ENCODE measurements around the gene B3GAT3.
"Not testable (repeated sequence)": the region's sequence is repeated elsewhere in the genome, so short reads cannot be mapped to it uniquely, and the experiment has no call there.

B3GAT3 gene

GRCh38 chr11:62645671-62645945 is 23.8 kb upstream of the B3GAT3 start:
- DNase-seq, result no peak

GRCh38 chr11:62644220-62644619 is 22.4 kb upstream of the B3GAT3 start:
- DNase-seq, result no peak

DNA sequence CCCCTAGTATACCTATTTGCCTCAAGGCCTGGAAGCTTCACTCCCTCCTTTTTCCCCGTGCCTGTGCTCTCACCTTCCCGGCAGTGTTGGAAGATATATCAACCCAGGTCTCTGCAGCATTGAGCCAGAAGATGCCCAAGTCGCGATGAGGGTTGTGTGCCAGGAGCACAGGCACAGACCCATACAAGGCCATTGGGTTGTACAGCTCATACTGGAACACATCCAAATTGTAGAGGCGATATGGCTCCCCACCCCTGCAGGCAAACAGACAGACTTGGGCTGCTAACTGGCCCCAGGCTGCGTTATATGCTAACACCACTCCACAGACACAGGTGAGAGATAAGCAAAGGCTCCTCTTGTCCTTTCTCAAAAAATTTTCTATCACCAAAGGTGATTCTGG is 10.7 kb upstream of the B3GAT3 start:
- DNase-seq, result no peak

DNA sequence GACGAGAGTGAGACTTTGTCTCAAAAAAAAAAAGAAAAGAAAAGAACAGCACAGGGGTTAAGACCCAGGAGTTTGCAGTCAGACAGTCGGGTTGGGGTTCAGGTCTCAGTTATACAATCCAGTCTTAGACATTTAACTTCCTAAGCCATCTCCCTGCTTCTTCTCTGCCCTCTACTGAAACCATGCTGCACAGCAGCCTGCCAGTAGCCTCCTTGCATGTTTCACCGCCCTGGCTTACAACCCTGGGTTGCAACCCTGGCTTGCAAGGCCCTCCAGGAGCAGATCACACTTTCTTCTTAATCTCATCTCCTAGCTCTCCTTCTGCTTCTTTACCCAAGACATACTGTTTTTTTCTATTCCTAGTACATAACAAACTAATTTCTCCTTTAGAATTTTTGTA is 5.9 kb upstream of the B3GAT3 start:
- DNase-seq, result peak; percentile 23 to 40

- no peak for DNase-seq
These were observed 797 bp upstream of the B3GAT3 start for GRCh38 chr11:62622476-62623089.

DNA sequence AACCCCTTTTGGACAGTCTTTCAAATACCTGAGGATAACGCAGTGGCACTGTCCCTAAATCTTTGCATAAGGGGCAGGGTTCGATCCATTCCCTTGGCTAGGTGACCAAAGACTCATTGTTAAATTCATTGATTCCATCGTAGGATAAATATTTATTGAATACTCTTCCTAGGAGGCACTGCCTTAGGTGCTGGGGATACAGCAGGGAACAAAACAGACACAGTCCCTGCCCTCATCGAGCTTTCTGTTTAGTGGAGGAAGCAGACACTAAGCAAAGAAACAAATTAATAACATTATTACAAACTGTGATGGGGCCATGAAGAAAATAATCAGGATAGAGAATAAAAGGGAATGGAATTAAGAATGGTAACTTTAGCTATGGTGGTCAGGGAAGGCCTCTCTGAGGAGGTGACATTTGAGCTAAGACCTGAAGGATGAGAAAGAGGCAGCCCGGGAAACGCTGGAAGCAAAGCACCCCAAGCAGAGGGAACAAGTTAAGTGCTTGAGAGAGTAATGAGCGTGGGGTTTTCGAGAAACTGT is 689 bp downstream of the B3GAT3 start:
- DNase-seq, result no peak

GRCh38 chr11:62616957-62617356 is 4.8 kb downstream of the B3GAT3 start:
- DNase-seq, result not testable (repeated sequence)

DNA sequence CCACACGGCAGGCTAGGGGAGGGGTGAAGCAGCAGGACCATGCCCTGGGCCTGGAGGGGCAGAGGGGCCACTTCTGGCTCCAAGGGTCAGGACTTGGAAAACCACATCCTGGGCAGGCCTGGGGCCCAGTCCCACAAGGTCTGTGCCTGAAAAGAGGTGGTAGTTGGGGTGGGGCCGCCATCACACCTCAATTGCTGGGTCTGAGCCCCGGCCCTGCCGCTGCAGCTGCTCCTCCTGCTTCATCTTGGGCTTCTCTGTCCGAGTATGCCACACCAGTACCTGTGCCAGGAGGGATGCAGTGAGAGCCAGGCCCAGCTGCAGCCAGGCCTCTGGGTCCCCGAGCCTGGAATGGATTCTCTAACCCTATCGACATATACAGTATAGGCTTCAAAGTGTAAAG is 6.3 kb downstream of the B3GAT3 start:
- no peak for DNase-seq

DNA sequence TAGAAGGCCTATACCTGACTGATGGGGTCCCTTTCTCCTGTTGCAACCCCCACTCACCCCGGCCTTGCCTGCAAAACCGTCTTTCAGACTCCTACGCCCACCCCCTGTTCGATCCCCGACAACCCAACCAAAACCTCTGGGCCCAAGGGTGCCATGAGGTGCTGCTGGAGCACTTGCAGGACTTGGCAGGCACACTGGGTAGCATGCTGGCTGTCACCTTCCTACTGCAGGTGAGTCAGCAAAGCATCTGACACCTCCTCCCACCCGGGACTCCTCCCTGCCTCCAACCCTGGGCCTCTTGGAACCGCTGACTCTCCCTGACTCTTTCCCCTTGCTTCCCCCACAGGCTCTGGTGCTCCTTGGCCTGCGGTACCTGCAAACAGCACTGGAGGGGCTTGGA is 7.5 kb downstream of the B3GAT3 start:
- no peak for DNase-seq

DNA sequence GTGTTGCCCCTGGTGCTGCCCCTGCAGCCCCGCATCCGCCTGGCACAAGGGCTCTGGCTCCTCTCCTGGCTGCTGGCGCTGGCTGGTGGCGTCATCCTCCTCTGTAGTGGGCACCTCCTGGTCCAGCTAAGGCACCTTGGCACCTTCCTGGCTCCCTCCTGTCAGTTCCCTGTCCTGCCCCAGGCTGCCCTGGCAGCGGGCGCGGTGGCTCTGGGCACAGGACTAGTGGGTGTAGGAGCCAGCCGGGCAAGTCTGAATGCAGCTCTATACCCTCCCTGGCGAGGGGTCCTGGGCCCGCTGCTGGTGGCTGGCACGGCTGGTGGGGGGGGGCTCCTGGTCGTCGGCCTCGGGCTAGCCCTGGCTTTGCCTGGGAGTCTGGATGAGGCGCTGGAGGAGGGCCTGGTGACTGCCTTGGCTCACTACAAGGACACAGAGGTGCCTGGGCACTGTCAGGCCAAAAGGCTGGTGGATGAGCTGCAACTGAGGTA is 8.5 kb downstream of the B3GAT3 start:
- no peak for DNase-seq

DNA sequence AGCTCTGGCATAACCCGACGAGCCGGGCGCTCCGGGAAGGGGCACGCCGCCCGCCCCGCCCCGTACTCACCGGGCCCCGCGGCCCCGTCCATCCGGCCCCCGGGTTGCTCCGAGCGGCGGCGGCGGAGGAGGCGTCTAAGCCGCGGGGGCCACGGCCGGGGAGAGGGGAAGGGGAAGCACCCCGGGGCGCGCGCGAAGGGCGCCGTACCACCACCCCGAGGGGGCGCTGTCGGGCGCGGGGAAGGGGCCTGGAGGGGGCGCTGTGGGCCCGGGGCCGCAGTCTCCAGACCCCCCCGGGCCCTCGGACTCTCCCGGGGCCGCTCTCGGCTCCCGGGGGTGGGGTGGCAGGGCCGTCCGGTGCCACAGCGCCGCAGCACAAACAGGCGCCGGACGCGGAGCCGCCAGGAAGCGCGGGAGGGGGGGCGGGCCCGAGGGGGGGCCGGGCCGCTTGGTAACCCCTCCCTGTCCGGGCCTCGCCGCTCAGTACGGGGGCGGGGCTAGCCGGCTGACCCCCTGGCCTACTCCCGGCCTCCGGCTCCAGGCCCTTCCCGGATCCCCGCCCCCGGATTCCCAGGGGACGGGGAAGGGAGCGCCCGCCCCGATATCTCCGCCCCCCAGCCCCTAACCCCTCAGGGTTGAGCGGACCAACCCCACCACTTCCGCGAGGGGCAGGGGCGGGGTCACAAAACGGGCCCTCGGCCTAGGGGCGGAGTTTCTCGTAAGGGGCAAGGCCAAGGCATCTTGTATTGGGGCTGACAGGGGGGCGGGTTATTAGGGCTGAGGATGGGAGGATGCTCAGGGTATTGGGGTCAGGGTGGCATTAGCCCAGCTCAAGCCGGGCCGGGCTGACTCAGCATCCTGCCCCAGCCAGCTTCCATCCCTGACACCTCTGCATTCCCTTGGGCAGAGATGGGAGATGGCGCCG is 9.2 kb downstream of the B3GAT3 start, which contains the start of the genes EML3 and ROM1:
EML3 (minus strand) TSS at position 410 of the 925 bp plus-strand sequence; CDS start at position 92, 318 bp downstream.
ROM1 (plus strand) TSS at position 892 of the 925 bp plus-strand sequence; CDS start at position 917, 25 bp downstream.
- DNase-seq, result peak; percentile 63 to 73

DNA sequence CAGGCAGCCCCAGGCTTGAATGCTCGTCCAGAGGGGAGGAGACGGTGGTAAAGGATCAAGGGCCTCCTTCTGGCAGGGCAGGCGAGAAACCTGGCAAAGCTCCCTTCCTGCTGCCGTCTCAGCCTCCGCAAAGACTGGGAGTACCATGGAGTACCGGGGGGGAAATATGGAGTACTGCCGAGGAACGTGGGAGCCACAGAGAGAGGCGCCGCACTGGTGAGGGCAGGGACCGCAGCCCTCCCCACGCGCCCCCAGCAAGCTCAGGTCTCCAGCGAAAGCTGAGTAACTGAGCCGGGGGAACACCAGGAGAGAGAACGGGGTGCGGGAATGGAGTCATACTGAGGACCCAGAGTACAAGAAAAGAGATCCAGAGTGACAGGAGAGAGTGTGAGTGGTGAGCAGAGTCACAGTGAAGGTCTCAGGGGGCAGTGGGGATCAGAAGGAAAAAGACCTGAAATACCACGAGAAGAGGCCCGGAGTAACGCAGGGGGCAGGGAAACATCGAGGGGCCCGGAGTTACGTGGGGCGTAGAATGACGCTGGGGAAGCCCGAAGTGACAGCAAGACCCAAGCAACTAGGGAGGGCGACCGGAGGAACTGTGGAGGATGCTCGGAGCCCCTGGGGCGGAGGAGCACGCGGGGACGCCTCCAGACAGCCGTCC is 10.0 kb downstream of the B3GAT3 start:
- peak; percentile 34 to 36 for DNase-seq

DNA sequence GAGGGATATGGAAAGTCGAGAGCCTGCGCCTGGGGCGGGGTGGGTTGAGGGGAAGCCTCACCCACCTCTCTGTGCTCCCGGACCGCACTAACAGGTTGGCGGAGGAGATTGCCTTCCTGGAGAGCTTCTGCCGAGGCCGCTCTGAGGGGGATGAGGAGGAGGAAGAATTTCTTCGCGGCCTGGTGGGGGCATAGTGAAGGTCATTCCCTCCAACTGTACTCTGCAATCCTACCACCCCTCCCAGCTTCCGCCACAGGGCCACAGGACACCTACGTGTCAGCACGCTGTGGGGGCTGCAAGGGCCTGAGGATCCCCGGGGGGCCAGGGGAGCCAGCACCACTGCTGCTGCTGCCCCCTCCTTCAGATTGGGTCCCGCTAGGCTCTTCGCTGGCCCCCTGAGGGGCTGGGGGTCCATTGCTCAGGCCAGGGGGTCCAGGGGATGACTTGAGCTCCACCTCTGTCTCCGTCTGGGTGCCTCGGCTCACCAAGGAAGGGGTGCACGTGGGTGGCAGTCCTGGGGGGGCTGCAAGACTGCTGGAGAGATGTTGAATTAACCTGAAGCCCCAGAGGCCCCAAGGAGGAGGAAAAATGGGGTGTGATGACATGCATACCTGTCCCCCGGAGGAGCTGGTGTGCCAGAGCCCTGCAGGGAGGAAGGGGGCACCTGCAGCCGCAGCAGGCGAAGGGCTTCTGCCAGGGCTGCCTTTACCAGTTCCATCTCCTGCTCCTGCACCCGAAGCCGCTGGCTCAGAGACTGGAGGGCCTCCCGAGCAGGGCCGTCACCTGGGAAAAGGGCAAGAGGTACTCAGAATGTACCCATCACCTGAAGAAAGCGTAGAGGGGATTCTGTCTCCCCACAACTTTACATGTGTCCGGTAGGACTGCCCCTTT is 10.7 kb downstream of the B3GAT3 start:
- no peak for DNase-seq

- DNase-seq, result no peak
These were observed 11.4 kb downstream of the B3GAT3 start for GRCh38 chr11:62610403-62610802.

DNA sequence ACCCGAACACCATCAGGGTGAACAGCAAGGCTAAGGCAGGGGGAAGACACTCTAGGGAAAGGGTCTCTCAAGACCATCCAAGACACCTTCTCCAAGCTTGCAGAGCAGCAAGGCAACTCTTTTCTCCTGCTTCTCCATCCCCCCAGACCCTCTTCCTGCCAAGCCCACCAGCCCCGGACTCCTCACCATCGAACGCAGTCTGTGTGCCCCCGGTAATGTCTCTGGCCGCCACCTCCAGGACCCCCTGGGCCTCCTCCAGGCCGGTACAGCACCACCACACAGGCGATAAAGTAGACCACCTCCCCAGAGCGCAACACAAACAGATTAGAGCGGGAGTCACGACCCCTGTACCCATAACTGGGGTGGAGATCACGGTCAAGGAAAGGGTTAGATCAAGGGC is 13.0 kb downstream of the B3GAT3 start:
- DNase-seq, result no peak

- DNase-seq, result no peak
These were observed 14.1 kb downstream of the B3GAT3 start for GRCh38 chr11:62607714-62608113.

- DNase-seq, result no peak
These were observed 15.9 kb downstream of the B3GAT3 start for GRCh38 chr11:62605902-62606301.

DNA sequence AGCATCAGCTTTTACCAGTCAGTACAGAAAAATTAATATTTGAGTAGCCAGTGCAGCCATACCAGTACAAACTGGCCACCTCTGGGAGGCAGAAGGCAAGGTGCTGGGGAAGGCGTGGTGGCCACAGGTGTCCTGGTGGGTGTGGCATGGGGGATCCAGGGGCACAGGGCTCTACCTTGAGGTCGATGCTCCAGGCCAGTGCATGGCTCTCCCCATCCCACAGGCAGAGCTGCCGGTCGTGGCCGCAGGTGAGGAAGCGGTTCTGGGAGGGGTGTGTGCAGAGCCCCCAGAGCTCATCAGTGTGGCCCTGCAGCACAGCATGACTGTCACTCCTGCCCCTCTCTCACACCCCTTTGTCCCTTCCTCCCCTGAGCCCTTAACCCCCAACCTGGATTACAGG is 16.3 kb downstream of the B3GAT3 start:
- DNase-seq, result no peak

- no peak for DNase-seq
These were observed 17.2 kb downstream of the B3GAT3 start for GRCh38 chr11:62604460-62605120.

- no peak for DNase-seq
These were observed 17.9 kb downstream of the B3GAT3 start for GRCh38 chr11:62603776-62604299.

GRCh38 chr11:62603072-62603408 is 18.7 kb downstream of the B3GAT3 start:
- no peak for DNase-seq

Measured in AML-193 (cell line).